ENCODE measurements around the gene FUBP3.

The FUBP3 gene

DNA sequence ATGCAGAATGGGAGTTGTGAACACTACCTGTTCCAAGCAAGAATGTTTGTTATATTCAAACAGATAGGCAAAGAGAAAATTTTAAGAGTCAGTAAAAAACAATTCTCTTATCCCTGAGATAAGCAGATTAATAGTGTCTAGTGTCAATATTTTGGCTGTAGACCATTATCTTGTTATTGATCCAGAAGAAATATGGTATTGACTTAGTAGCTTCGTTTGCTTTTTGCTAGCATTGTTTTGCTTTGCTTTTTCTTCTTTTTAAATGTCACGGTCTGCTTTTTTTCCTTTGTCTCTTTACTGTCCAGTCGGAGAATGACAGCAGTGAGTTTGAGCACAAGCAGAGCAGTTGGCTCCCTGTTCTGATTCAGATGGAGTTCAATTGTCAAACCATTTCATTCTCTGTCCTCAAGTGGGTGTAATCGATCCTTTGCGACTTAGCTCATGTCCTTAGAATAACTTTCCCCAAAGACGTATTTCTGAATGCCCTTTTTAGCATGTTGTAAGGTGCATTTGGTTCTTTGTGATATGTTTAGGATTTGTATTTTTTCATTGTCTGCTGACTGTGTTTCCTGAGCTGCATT is 29.3 kb downstream of the FUBP3 start:
- DNase-seq = no peak

DNA sequence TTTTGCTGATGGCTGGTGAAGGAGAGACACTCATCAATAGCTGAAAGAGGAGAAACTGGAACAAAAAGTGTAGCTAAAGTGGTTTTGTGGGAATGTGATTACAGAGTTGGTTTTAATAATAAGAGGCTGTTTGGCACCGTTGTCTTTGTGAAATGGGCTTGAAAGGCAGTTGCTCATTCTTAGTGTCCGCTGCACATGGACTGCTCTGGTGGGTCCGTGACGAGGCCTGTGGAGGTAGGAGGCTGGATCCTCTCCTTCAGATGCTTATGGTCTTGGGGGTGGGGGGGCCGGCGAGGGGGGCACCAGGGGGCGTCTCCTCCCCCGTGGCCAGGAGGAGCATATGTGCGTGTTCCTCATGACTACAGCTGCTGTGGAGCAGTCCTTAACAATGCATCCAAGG is 29.8 kb downstream of the FUBP3 start:
- no peak for DNase-seq

DNA sequence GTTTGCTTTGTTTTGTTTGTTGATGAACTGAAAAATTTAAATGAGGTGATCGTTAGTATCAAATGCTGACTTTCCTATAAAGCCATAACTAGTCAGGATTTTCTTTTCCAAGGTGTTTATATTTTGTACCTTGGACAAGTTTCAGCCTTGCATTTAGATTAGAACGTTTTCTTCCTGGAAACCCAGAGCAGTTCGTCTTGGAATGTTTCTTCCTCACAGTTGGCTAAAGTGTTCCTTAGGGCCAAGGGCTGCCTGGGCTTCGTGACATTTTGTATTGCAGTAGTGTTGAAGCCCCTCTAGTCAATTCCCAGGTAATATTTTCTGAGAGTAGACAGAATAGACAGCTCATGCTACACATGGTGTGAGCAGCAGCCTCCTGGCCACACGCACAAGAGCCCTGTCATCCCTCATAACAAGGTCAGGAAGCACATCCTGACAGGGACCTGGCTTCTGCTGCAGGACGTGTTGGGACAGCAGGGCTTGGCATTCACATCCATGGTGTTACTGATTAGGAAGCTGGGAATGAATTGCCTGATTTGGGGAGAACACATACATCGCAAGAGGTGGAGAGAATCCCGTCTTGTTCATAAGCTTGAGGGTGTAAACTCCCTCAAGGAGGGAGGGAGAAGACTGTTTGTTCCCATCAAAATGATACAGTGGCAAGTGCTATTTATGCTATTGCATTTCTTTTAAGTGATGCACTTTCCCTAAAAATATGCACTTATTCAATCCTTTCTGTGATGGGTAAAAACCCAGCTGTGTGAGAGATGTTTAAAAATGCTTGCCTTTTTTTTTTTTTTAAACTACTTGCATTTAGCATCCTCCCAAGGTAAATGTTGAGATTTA is 31.7 kb downstream of the FUBP3 start:
- no peak for DNase-seq

DNA sequence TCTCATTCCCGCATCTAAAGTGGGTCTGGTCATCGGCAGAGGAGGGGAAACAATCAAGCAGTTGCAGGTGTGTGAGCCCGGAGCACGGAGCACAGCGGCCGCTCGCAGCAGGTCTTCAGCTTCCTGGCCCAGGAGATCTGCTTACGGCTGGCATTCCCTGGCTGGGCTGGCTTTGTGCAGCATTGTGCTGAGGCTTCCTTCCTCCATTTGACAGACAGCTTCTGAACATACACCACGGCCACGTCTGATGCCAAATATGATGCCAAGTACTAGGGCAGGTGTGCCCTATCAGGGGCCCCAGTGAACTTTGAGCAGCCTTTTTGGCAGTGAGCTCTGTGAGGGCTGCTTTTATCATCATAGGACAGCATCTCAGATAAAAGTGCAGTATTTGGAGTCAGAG is 37.1 kb downstream of the FUBP3 start:
- no peak for DNase-seq

DNA sequence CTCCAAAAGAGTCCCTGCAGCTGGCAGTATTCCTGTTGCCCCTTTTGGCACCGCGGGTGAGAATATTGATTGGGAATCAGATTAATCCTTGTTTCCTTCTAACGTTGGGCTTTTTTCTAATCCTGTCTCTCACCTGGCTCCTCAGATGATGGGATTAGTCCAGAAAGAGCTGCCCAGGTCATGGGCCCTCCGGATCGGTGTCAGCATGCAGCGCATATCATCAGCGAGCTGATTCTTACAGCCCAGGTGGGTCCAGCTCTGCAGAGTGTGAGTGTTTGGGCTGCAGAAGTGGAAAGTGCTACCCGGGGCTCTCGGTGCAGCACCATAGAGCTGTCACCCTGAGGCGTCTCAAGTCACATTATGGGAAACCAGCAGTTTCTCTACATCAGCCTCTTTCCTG is 44.1 kb downstream of the FUBP3 start:
- no peak for DNase-seq

DNA sequence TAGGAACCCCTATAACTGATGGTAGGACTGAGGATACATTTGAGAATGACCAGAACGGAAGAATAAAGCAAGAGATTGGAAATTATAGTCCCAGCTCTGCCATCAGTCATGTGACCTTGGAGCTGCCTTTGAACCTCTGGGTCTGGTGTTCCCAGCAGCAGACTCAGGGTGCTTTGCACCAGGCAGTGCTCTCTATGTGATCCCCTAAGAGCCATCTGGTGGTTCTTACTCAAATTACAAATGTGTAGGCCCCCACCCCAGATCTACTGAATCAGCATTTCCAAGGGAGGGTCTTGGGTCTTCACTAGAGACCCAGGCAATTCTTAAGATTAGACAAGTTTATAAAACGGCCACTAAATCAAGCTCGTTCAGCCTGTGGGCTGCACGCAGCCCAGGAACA is 44.8 kb downstream of the FUBP3 start:
- no peak for DNase-seq

DNA sequence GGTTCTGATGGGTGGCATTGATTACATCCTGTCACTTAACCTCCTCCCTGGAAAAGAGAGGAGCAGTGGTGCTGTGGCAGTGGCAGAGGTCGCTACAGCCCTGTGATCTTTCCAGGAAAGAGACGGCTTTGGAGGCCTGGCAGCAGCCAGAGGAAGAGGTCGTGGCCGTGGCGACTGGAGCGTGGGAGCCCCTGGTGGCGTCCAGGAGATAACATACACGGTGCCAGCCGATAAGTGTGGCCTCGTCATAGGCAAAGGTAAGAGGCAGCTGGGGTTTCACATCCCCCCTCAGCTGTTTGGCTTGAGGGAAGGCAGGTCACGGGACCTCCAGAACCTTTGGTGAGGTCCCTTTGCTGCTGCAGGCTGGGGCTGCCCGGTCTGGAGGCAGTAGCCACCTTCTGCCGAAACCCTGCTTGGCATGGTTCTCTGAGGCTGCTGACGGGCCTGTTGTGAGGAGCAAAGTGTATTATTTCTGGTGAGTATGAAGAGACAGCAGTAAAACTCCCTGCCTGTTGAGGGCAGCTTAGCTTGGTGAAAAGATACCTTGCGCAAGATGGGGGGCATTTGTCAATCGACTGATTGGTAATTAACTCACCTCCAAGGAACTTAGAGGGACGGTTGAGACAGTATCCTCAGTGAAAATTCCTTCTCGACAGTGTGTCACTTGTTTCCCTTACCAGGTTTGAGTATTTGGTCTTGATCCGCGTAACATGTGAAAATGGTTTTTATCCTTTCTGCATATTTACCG is 47.0 kb downstream of the FUBP3 start:
- no peak for DNase-seq

DNA sequence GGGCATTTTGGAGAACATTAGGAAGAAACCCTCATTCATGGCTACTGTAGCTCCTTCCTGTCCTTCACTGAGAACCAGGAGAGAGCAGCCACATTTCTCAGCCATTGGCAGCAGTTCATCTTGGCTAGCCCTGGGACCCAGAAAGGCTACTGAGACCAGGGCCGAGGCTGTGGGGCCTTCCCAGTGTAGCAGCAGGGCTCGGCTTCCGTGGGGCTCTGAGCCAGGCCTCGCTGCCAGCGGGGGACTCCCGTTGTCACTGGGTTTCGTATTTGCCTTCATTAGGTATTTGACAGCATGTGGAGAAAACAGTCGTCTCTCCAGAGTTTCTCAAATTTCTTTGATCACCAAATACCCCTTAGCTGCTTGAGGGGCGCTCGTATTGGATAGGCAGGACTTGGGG is 47.7 kb downstream of the FUBP3 start:
- DNase-seq = no peak

DNA sequence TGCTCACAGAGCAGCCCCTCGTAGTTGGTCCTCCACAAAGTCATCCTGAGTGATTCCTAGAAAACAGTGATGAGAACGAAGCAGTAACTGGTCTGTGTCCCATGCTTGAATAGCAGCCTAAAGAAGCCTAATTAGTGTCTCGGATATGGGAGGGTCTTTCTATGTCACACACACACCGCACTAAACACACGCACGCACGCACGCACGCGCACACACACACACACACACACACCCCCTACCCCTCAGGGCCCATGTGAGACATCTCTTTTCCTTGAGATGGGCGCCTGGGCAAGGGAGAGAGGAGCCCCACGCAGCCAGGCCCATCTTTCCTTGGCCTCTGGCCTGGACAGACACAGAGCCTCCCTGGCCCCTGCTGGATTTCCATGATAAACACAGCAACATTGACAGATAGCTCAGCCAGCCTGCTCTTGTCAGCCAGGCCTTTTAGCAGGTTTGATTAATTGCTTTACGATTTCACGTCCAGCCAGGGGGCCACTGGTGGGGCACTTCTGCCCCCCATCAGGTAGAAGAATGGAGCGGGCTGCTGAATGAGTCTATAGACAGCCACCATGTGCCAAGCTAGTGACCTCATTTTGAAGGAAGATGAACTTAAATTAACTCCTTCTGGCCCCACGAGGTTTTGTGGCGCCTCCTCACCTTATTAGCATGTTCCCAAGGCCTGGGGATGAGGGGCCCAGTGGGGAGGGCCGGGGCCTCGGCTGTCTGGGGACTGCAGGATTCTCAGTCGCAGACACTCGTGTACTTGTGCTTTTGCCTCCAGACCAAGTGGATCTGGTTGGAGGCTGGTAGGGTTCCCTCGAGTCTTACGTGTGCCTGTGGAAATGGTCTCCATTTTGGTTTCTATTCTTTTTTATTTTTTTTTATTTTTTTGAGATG is 48.8 kb downstream of the FUBP3 start:
- no peak for DNase-seq

DNA sequence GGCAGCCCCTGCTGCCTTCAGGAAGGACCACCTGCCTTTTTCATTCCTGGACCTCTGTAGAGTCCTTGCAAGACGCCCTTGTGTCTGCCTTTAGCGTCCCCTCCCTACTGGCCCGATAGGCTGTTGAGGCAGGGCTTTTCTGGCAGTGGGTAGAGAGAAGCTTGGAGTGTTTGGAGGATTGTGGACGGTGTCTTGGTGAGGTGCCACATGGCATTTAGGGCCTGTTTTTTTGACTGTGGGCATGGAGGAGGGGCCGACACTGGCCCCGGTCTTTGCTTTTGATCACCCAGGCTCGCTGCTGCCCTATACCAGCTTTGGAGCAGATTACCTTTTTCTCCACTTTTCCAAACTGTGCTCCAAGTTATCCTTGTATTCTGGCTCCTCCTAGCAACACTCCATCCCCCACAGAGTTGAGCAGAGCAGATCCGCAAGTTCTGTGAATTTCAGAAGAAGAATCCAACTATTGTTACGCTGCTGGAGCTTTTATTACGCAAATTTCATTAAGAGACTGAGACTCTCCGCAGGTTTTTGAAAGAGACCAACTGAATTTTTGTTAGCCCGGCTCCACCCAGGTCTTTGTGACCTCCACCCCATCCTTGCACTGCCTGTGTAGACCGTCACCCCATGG is 50.2 kb downstream of the FUBP3 start:
- no peak for DNase-seq

DNA sequence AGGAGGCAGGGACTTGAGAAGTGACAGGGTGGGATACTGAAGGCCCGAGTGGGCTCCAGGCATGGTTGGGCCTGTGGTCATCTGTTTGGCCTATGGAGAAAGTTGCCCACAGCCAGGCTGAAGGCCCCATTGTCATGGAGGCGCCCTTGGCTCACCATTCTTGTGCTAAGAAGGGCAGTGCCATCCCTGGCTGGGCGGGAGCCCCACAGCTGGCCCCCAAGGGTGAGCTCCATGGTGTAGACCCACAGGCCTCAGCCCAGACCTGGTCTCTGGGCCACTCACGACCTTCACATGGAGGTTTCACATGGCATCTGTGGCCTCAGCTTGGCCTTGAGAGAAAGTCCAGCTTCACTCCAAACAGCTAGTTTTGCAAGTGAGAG is 50.7 kb downstream of the FUBP3 start:
- DNase-seq = no peak

DNA sequence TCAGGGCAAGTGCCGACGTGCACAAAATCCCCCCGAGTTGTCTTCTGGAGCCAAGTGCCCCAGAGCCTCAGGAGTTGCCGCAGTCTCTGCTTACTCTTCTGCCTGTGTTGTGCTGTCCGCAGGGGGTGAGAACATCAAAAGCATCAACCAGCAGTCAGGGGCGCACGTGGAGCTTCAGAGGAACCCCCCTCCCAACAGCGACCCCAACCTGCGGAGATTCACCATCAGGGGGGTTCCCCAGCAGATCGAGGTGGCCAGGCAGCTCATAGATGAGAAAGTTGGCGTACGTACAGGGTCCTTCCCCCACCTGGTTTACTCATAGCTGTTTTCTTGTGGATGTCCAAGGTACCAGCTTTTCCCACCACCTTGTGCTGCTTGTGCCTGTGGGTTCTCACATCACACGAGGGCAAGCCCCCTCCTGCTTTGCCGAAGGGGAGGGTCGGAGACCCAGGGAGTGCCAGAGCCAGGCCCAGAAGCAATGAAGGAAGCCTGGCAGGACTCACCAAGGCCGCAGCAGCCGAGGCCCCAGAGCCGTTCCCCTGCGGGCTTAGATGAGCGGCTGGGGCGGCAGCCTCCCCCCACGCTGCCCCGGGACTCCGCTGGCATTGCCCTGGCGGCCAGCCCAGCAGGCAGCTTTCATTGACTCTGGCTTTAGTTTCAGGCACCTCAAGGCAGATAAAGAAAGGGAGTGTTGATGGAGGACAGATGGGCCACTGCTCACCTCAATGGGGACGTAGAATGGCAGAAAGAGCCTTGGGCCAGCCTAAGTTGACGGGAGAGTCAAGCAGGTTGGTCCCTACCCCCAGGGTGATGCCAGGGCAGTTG is 51.3 kb downstream of the FUBP3 start:
- no peak for DNase-seq

DNA sequence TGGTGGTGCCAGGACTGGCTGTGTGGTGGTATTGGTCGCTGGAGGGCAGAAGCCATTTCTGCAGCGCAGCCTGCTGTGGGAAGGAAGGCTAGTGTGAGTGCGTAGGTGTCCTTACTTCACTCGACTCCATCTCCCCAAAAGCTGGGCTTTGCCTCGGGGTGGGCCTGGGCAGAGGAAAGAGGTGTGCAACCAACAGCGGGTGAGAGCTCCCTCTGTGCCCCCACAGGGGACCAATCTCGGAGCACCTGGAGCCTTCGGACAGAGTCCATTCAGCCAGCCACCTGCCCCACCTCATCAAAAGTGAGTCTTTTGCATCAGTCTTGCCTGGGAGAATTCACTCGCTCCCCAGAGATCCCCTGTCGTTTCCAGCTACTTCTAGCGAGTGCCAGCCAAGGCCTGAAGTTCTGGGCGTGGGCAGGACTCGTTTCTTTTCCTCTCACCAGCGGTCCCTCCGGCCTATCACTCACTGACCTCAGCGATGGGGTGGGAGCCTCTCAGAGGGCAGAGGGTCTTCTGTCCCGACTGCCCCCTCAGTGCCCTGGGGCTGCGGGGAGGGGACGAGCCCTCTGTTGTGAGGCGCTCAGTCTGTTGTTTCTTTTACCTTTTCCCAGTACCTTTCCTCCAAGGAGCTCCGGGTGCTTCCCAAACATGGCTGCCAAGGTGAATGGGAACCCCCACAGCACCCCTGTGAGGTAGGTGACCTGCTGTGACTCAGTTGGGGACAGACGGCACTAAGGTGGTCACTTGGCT is 52.1 kb downstream of the FUBP3 start:
- DNase-seq = no peak

DNA sequence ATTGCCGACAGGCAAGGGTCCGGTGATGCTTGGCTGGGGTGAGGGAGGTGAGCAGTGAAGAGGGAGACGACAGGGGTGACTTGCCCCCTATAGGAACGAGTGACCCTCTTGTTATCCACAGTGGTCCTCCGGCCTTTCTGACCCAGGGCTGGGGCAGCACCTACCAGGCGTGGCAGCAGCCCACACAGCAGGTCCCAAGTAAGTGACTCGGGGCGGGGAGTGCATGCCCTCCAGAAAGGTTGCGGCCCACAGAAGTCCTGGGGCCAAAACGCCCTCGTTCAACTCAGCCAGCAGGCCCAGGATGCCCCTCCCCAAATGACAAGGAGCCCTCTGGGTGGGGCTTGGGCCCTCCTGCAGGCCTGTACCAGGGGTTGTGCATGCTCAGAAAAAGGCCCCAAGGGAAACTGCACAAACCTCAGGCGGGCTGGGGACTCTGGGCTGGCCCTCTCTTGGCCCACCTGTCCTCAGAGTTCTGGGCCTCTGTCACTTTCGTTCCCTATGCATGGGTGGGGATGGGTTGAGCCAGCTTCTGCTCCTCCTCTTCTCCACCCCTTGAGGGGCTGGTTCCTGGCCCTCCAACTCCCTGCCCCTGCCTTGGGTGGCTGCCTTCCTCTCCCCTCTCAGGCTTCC is 52.8 kb downstream of the FUBP3 start:
- no peak for DNase-seq

DNA sequence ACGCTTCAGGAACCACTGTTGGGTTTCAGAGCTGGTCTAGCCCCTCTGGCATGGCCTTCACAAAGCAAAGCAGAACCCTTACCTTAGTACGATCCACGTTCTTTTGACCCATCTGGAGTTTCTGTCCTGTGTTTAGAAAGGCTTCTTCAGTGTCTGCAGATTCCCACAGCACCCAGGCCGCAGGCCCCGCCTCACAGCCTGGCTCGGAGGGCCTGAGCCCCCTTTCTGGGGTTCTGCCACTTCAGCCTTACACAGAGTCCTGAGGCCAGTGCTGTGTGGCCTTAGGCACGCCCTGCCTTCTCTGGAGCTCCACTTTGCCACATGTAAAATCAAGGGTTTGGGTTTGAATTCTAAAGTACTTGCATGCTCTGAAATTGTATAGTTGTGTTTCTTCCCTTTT is 53.5 kb downstream of the FUBP3 start:
- DNase-seq = no peak

DNA sequence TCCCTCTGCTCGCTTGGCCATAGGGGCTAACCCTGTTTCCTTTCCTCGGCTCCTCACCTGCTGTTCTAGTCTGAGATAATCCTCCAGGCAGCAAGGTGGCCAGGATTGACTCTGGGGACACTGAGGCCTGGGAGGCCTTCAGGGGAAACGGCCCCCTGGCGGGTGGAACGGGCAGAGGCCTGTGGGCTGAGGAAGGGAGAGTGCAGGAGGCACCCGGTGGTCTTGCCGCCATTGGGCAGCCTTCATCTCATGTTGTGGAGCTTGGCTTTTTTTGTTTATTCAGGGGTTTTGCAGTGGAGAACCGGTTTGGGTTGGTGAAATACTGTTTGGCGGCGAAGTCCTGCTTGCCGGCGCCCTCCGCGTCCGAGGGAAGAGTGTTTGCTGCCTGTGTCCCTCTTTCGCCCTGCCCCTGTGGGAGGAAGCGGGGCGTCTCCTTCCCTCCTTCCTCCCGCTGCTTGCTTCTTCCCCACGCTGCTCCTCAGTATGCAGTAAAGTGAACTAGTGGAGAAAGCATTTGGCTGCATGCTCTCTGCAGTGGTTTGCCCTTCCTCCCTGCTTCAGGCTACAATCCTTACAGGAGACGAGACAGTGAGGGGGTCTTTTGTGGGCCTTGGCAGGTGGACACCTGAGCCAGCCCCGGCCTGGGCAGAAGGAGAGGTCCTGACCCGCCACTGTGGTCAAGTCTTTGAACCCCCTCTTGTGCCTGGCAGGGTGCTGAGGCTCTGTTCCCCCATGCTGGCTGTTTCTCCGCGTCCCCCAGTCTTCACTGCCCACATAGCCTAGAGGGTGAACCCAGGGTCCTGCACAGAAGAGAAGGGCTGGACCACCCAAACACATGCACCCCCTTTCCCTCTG is 54.2 kb downstream of the FUBP3 start:
- DNase-seq = no peak

DNA sequence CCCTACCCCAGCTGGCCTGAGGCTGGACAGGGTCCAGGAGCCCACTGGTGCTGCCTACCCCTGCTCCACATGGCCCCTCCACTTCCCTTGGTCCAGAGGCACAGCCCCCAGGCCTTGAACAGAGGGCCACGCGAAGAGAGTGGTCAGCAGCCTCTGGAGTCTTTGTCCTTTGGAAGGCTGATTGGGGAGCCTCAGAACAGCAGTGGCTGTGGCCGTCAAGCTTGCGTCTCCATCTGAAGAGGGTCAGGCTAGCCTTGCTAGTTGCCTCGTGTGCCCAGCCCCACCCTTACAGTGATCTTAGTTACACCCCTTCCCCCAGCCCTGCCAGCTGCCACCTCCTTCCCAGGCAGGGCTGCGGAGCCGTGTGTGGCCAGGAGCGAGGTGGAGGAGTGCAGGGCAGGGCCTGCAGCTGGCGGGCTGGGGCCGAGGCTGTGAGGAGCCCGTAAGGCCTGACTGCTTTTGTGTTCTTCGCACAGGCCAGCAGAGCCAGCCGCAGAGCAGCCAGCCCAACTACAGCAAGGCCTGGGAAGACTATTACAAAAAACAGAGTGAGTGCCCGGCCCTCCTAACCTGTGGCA is 54.9 kb downstream of the FUBP3 start:
- no peak for DNase-seq

DNA sequence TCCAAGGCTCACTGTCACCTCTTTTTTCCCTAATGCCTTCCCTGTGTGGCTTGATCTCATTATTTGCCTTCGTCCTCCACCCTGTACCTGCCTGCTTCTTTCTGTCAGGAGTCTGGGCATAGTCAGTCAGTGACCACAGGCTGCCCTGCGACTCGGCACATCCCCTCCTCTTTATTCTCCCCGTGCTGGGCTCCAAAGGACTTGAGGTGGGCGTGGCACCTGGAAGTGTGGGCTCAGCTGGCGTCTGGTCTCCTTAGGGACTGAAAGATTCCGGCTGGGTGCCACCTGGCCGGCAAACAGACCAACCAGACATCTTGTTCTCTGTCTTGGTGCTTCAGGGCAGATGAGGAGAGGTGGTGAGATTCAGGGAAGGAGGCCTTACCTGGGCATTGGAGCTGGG is 55.4 kb downstream of the FUBP3 start:
- DNase-seq = no peak

DNA sequence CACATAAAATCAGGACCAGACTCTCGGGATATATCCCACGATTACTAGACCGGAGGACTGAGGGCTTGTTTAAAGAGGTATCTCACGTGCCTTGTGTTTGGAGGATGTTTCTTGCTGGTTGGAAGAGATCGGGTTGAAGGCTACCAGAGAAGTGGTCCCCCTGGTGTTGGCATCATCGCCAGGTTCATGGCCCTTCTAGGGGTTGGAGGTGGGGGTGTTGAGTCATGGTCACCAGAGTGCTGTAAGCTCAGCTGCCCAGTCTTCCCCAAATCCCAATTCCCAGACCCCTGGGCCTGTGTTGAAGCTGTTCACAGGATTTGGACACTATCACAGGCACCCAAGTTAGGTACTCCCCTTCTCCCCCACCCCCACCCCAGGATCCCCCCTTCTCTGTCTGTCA is 55.9 kb downstream of the FUBP3 start:
- DNase-seq = no peak

Data from MV-4-11 (cell line).